LNCaP clone FGC (cell line): Measurements from ENCODE around the gene LIPF.

ENCODE experiments used
- DNase-seq: peaks from one replicate; pipeline ENCODE4 v3.0.0-alpha.2; 2011; ENCODE audit warnings: low read depth
- H3K4me3 ChIP-seq: 2 replicates; pipeline ENCODE4 v1.5.1; 2011; ENCODE audit warnings: mild to moderate bottlenecking, low read depth, low read length, control low read depth
- CTCF ChIP-seq: IDR thresholded peaks from 2 replicates; pipeline ENCODE4 v1.5.1; 2012; ENCODE audit warnings: mild to moderate bottlenecking; ENCODE audit not compliant: control insufficient read depth, insufficient read depth; ENCODE audit errors: extremely low read depth

Gene LIPF

GRCh38 chr10:88664142-88664541 is at the start of gene LIPF:
Gene LIPF (plus strand): TSS chr10:88664442. CDS start chr10:88667298, 2,856 bp downstream.
- TF ChIP-seq CTCF = no peak
- H3K4me3 ChIP-seq = no peak within 1 kb of the TSS
- DNase-seq = no peak

GRCh38 chr10:88616250-88616977 is 47.8 kb upstream of the LIPF start:
- no peak overlapping the region for H3K4me3 ChIP-seq
- no peak for TF ChIP-seq CTCF
- no peak for DNase-seq

GRCh38 chr10:88617772-88618300 is 46.4 kb upstream of the LIPF start:
- DNase-seq = no peak
- no peak overlapping the region for H3K4me3 ChIP-seq
- TF ChIP-seq CTCF = no peak

GRCh38 chr10:88618496-88618895 is 45.7 kb upstream of the LIPF start:
- DNase-seq = no peak
- TF ChIP-seq CTCF = no peak

GRCh38 chr10:88620441-88620840 is 43.8 kb upstream of the LIPF start:
- H3K4me3 ChIP-seq = no peak overlapping the region
- no peak for DNase-seq
- no peak for TF ChIP-seq CTCF

More at GRCh38 chr10:88618496-88618895, 45.7 kb upstream of the LIPF start:
- H3K4me3 ChIP-seq = no peak overlapping the region

GRCh38 chr10:88623835-88624234 is 40.4 kb upstream of the LIPF start:
- DNase-seq = no peak
- TF ChIP-seq CTCF = no peak
- H3K4me3 ChIP-seq = no peak overlapping the region

- no peak for TF ChIP-seq CTCF
- no peak overlapping the region for H3K4me3 ChIP-seq
- no peak for DNase-seq
Measured at GRCh38 chr10:88624840-88625239, 39.4 kb upstream of the LIPF start.
